A549 (cell line): Measurements from ENCODE around the gene NARS2. TPM values are rescaled to one million over a fixed set of nuclear protein-coding genes. Genes with fewer than 3 reads are reported as not detected.

Experiments used
- ATAC-seq, 2 experiments: fragments of 200-7000 bp in 1 of 2; fragments of >200 bp in 1 of 2; cut with Nextera tagmentation in 1 of 2; cut with Tn5 transposase in 1 of 2; 3 replicates each; pipeline versions ENCODE4 v1.8.0 to v1.9.1; 2018 to 2020; ENCODE audit warnings: mild to moderate bottlenecking in 1 of 2, moderate library complexity in 1 of 2
- CTCF ChIA-PET: fragments of 300-600 bp; sonication (Branson Sonifier 250); formaldehyde crosslinking; extraction: SDS; loops from one replicate; lab custom pipeline; 2021; ENCODE audit warnings: antibody characterized with exemption, inconsistent platforms; lab: Yijun Ruan, JAX
- POLR2A ChIA-PET: fragments of 350-600 bp; formaldehyde crosslinking; extraction: SDS; loops from one replicate; lab custom pipeline; 2021; ENCODE audit warnings: antibody characterized with exemption, inconsistent platforms; lab: Yijun Ruan, JAX
- DNase-seq, 2 experiments: peaks; one replicate each; pipeline versions ENCODE4 v3.0.0 to v3.0.0-alpha.2; 2011 to 2016; ENCODE audit warnings: low read depth in 1 of 2, low spot score in 1 of 2
- FAIRE-seq: peaks from 2 replicates; lab custom pipeline; 2011; peaks lifted over from hg19 to GRCh38; lab: Jason Lieb, UNC
- H3K27ac ChIP-seq, 2 experiments: fragments of >200 bp; sonication (Bioruptor Twin); formaldehyde crosslinking; 3 replicates each; pipeline ENCODE4 v1.5.1; 2016 to 2017
- H3K4me1 ChIP-seq: fragments of >200 bp; sonication (Bioruptor Twin); formaldehyde crosslinking; 3 replicates; pipeline ENCODE4 v1.6.1; 2016
- H3K4me2 ChIP-seq: fragments of >200 bp; sonication (Bioruptor Twin); formaldehyde crosslinking; 3 replicates; pipeline ENCODE4 v1.6.1; 2016
- H3K4me3 ChIP-seq: fragments of >200 bp; sonication (Bioruptor Twin); formaldehyde crosslinking; 3 replicates; pipeline ENCODE4 v1.5.1; 2016
- H3K9me3 ChIP-seq: fragments of >200 bp; sonication (Bioruptor Twin); formaldehyde crosslinking; 3 replicates; pipeline ENCODE4 v1.6.1; 2016
- BCL3 ChIP-seq: fragments of >200 bp; sonication (Bioruptor Twin); formaldehyde crosslinking; IDR thresholded peaks from 3 replicates; pipeline ENCODE4 v1.6.1; 2016
- CHD2 ChIP-seq: fragments of 150-350 bp; IDR thresholded peaks from 2 replicates; pipeline ENCODE4 v1.6.1; 2014; ENCODE audit warnings: low read length; ENCODE audit not compliant: partially characterized antibody
- CHD4 ChIP-seq: fragments of 200-600 bp; sonication (generic); IDR thresholded peaks from 2 replicates; pipeline ENCODE4 v1.6.1; 2016; ENCODE audit warnings: antibody characterized with exemption, mild to moderate bottlenecking, borderline replicate concordance
- EHF ChIP-seq: fragments of 250-450 bp; sonication (Bioruptor Pico); IDR thresholded peaks from 2 replicates; pipeline ENCODE4 v1.5.0; 2020; ENCODE audit warnings: mild to moderate bottlenecking
- EP300 ChIP-seq, 2 experiments: fragments of >200 bp; sonication (Bioruptor Twin); formaldehyde crosslinking; IDR thresholded peaks; 2 replicates in 1 of 2; 3 replicates in 1 of 2; pipeline ENCODE4 v1.6.1; 2016 to 2017
- FOSB ChIP-seq: fragments of 250-450 bp; sonication (Bioruptor Pico); IDR thresholded peaks from 2 replicates; pipeline ENCODE4 v1.5.0; 2020; ENCODE audit warnings: mild to moderate bottlenecking, moderate library complexity
- HEYL ChIP-seq: fragments of 250-450 bp; sonication (Bioruptor Pico); IDR thresholded peaks from 2 replicates; pipeline ENCODE4 v1.8.0; 2021; ENCODE audit warnings: mild to moderate bottlenecking, moderate library complexity
- HOXA7 ChIP-seq: fragments of 250-450 bp; sonication (Bioruptor Pico); IDR thresholded peaks from 2 replicates; pipeline ENCODE4 v1.5.0; 2020; ENCODE audit warnings: mild to moderate bottlenecking, moderate library complexity
- HOXB13 ChIP-seq: fragments of 250-450 bp; sonication (Bioruptor Pico); IDR thresholded peaks from 2 replicates; pipeline ENCODE4 v1.5.0; 2020; ENCODE audit warnings: low read depth, mild to moderate bottlenecking, moderate library complexity
- JUNB ChIP-seq: fragments of >200 bp; sonication (Bioruptor Twin); formaldehyde crosslinking; IDR thresholded peaks from 2 replicates; pipeline ENCODE4 v1.6.1; 2016
- KDM1A ChIP-seq: fragments of 200-600 bp; sonication (generic); IDR thresholded peaks from 2 replicates; pipeline ENCODE4 v1.6.1; 2016; ENCODE audit warnings: low read depth, mild to moderate bottlenecking
- MAZ ChIP-seq: fragments of 150-350 bp; IDR thresholded peaks from 2 replicates; pipeline ENCODE4 v1.6.1; 2014; ENCODE audit warnings: antibody characterized with exemption, low read depth, low read length, borderline replicate concordance
- NFE2L2 ChIP-seq: fragments of 150-350 bp; conservative IDR thresholded peaks from 2 replicates; pipeline ENCODE4 v1.6.1; 2014; ENCODE audit warnings: low read length
- REST ChIP-seq: fragments of 200-600 bp; sonication (generic); IDR thresholded peaks from 2 replicates; pipeline ENCODE4 v1.6.1; 2016; ENCODE audit warnings: antibody characterized with exemption, mild to moderate bottlenecking, moderate library complexity
- RFX5 ChIP-seq: fragments of 450-650 bp; IDR thresholded peaks from 2 replicates; pipeline ENCODE4 v1.7.1; 2014; ENCODE audit warnings: antibody characterized with exemption, mild to moderate bottlenecking, moderate library complexity
- ZC3H11A ChIP-seq: fragments of 450-650 bp; IDR thresholded peaks from 2 replicates; pipeline ENCODE4 v1.6.1; 2014; ENCODE audit warnings: antibody characterized with exemption, mild to moderate bottlenecking
- ZFP36 ChIP-seq: fragments of 450-650 bp; IDR thresholded peaks from 2 replicates; pipeline ENCODE4 v1.6.1; 2014; ENCODE audit warnings: borderline replicate concordance; ENCODE audit not compliant: partially characterized antibody
- ZSCAN20 ChIP-seq: fragments of 250-450 bp; sonication (Bioruptor Pico); IDR thresholded peaks from 2 replicates; pipeline ENCODE4 v1.8.0; 2022; ENCODE audit warnings: mild to moderate bottlenecking, moderate library complexity
- WGBS: methylation state at CpG from one replicate; pipeline ENCODE4 v1.1.6; 2017; ENCODE audit errors: missing lambda C conversion rate; 5-methylcytosine and 5-hydroxymethylcytosine counted together
- polyA plus RNA-seq, 4 experiments: library from polyadenylated mRNA; depleted of rRNA in 3 of 4; stranded (reverse); fragments of >200 nt; fragmentation: RNase III in 1 of 4; extraction: RNeasy Plus Mini Kit Qiagen cat#74134 plus additional on column Dnase treatment in 1 of 4; gene quantifications; 2 replicates in 3 of 4; 3 replicates in 1 of 4; pipeline ENCODE4 v1.2.3, GENCODE V29; 2011 to 2017

NARS2 gene
- polyA plus RNA-seq, 2 of the 4 experiments (the other 2 are of a cell fraction) = 29.7 to 57.7 TPM

DNA sequence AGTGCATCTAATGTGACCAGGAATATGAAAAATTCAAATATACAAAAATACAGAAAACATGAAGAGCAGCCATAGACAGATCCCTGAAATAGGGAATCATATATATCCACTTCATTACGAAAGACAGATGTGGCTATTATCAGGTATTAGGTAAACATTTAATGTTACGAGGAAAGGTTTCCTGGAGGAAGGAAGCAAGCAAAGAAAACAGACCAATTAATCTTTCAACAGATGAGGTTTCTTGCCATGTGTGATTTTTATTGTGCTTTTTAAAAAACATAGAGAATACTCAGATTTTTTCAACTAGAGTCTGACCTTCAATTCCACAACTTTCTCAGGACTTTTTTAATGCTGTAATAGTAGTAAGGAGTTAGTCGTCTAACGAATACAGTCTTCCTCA is 132.7 kb downstream of the NARS2 start:
- Histone ChIP-seq H3K4me1 (no peaks in the 10 kb centered on the region), H3K4me2 (no peak overlapping the region), H3K9me3 (no peaks in the 10 kb centered on the region), H3K4me3 (no peak overlapping the region), H3K27ac (no peak overlapping the region)
- no peak for TF ChIP-seq ZFP36
- TF ChIP-seq ZC3H11A = no peak
- no peak for TF ChIP-seq MAZ
- no peak for TF ChIP-seq HOXB13
- POLR2A ChIA-PET = no interaction called here
- no peak for ATAC-seq
- FAIRE-seq = no peak
- WGBS = 89% methylated on average over 4 of the region's 4 CpGs
- DNase-seq = no peak
- CTCF ChIA-PET = interaction anchor here (0.5 to 1.6 kb wide), 2 partner anchors 10 to 77 kb away, joined by 3 to 5 read pairs; no protein-coding TSS in a partner anchor

DNA sequence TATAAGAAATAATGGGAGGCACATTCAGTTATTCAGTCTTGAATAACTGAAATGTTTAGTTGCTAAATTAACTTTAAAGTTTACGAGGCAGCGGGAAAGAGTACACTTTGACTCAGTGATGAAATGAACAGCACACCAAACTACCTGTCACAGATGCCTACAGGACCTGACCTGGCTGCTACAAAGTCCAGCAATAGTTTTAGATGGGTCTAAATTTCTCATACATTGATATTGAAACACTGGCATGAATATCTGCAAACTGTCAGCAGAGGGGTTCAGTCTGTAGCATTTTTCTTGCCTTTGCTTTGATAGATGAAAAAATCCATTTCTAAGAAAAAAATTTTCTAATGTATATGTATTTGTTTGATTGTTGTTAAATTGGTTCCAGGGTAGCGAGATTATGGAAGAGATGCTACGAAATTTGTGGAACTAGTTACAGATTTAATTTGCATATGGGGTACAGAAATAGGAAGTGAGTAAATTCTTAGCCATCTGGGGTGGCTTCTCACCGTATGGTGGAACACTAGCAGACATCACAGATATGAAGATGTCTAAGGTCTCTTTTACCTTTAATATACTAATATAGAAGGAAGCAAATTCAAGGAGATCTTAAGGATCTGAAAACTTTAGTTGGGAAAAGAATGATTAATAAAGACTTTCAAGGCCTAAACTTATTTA is 136.2 kb downstream of the NARS2 start:
- TF ChIP-seq BCL3 (no peak), CHD4 (no peak), ZSCAN20 (CRISPR knock-in tag) (no peak), JUNB (no peak), HOXA7 (no peak), KDM1A (no peak), RFX5 (no peak), EHF (no peak), ZFP36 (no peak), CHD2 (no peak), REST (no peak), NFE2L2 (no peak)
- TF ChIP-seq, all 56 proteins: peak for 0
- ChIA-PET POLR2A (no interaction called here), CTCF (no interaction called here)
- FAIRE-seq (no peak), ATAC-seq (no peak), DNase-seq (no peak)
- Histone ChIP-seq H3K9me3 (no peaks in the 10 kb centered on the region), H3K4me1 (no peaks in the 10 kb centered on the region), H3K4me2 (no peak overlapping the region), H3K27ac (no peak overlapping the region), H3K4me3 (no peak overlapping the region)
- WGBS = 76% methylated on average over 5 of the region's 5 CpGs

DNA sequence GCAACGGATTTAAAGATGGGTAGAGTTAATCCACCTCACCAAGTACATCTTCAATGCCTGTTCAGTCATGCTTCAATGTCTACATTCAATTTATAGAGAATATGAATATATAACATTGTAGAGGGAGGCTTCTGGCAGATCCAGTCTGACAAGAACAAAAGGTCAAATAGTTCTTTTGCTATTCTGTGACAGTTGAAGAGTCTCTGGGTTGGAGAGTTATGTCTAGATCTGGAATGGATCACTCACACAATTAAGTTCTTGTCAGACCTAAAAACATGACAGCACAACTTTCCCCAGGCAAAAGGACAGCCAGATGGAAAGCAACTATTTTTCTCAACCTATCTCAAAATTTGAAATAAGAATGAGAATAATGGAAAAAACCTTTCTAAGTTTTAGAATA is 141.7 kb downstream of the NARS2 start:
- H3K4me3 ChIP-seq = no peak overlapping the region
- H3K4me2 ChIP-seq = no peak overlapping the region
- FAIRE-seq = no peak
- no peaks in the 10 kb centered on the region for H3K4me1 ChIP-seq
- no peaks in the 10 kb centered on the region for H3K9me3 ChIP-seq
- H3K27ac ChIP-seq = no peak overlapping the region
- no peak for DNase-seq
- CTCF ChIA-PET = interaction anchor here (0.7 to 2.5 kb wide), 4 partner anchors 16 to 207 kb away, joined by 3 to 9 read pairs (median 3); no protein-coding TSS in a partner anchor
- WGBS = 94% methylated on average over 1 of the region's 1 CpG
- no peak for ATAC-seq
- POLR2A ChIA-PET = no interaction called here
- TF ChIP-seq FOSB (CRISPR knock-in tag) (no peak), BCL3 (no peak), HEYL (CRISPR knock-in tag) (no peak), EP300 (IDR thresholded peaks at IDR 0.05) (no peak)
